Skeletal muscle satellite cell (primary cell): ENCODE measurements around the gene MICU1.
"Not testable (repeated sequence)": the region's sequence is repeated elsewhere in the genome, so short reads cannot be mapped to it uniquely, and the experiment has no call there.

ENCODE experiments used
- H3K27me3 ChIP-seq: 2 replicates; pipeline ENCODE4 v1.7.0; 2013; ENCODE audit warnings: low read length; ENCODE audit not compliant: control insufficient read depth, insufficient read depth
- H3K36me3 ChIP-seq: 2 replicates; pipeline ENCODE4 v1.7.0; 2013; ENCODE audit warnings: mild to moderate bottlenecking, control low read depth, low read length; ENCODE audit not compliant: insufficient read depth
- H3K4me1 ChIP-seq: 2 replicates; pipeline ENCODE4 v1.7.0; 2013; ENCODE audit warnings: low read length; ENCODE audit not compliant: control insufficient read depth, insufficient read depth
- H3K4me2 ChIP-seq: 2 replicates; pipeline ENCODE4 v1.7.0; 2013; ENCODE audit warnings: mild to moderate bottlenecking, low read length
- H3K4me3 ChIP-seq: 2 replicates; pipeline ENCODE4 v1.7.0; 2013; ENCODE audit warnings: low read length
- H3K9ac ChIP-seq: 2 replicates; pipeline ENCODE4 v1.7.0; 2013; ENCODE audit warnings: mild to moderate bottlenecking, low read depth, low read length, moderate library complexity
- H3K9me3 ChIP-seq: replicated peaks from 2 replicates; pipeline ENCODE4 v1.7.0; 2013; ENCODE audit warnings: mild to moderate bottlenecking, control low read depth, low read length

Gene MICU1

GRCh38 chr10:72466018-72466417 is 159.9 kb downstream of the MICU1 start:
- no peak overlapping the region for H3K4me3 ChIP-seq
- no peaks in the 10 kb centered on the region for H3K27me3 ChIP-seq
- H3K4me2 ChIP-seq = no peak overlapping the region
- H3K9ac ChIP-seq = no peak overlapping the region
- no peaks in the 10 kb centered on the region for H3K4me1 ChIP-seq
- H3K36me3 ChIP-seq = no peaks in the 10 kb centered on the region
- H3K9me3 ChIP-seq = no peaks in the 10 kb centered on the region

- Histone ChIP-seq H3K36me3 (peaks cover under 1% of the 10 kb centered on the region), H3K4me1 (no peaks in the 10 kb centered on the region)
Measured at GRCh38 chr10:72464438-72464837, 161.4 kb downstream of the MICU1 start.

GRCh38 chr10:72462261-72462660 is 163.6 kb downstream of the MICU1 start:
- Histone ChIP-seq H3K4me3 (no peak overlapping the region), H3K4me2 (no peak overlapping the region), H3K4me1 (no peaks in the 10 kb centered on the region), H3K9ac (no peak overlapping the region), H3K36me3 (peaks cover 3% of the 10 kb centered on the region), H3K27me3 (no peaks in the 10 kb centered on the region), H3K9me3 (no peaks in the 10 kb centered on the region)

More at GRCh38 chr10:72464438-72464837, 161.4 kb downstream of the MICU1 start:
- Histone ChIP-seq H3K27me3 (no peaks in the 10 kb centered on the region), H3K4me3 (no peak overlapping the region), H3K9me3 (no peaks in the 10 kb centered on the region), H3K4me2 (no peak overlapping the region), H3K9ac (no peak overlapping the region)

GRCh38 chr10:72461085-72461484 is 164.8 kb downstream of the MICU1 start:
- Histone ChIP-seq H3K36me3 (peaks cover 3% of the 10 kb centered on the region), H3K9ac (no peak overlapping the region), H3K27me3 (no peaks in the 10 kb centered on the region), H3K4me3 (no peak overlapping the region), H3K4me2 (no peak overlapping the region), H3K4me1 (no peaks in the 10 kb centered on the region), H3K9me3 (no peaks in the 10 kb centered on the region)

GRCh38 chr10:72460284-72460876 is 165.5 kb downstream of the MICU1 start:
- Histone ChIP-seq H3K9ac (no peak overlapping the region), H3K4me1 (no peaks in the 10 kb centered on the region), H3K4me3 (no peak overlapping the region), H3K27me3 (no peaks in the 10 kb centered on the region), H3K36me3 (peaks cover 3% of the 10 kb centered on the region), H3K9me3 (no peaks in the 10 kb centered on the region), H3K4me2 (no peak overlapping the region)

- no peak overlapping the region for H3K4me3 ChIP-seq
- peaks cover 3% of the 10 kb centered on the region for H3K36me3 ChIP-seq
- no peak overlapping the region for H3K9ac ChIP-seq
- H3K9me3 ChIP-seq = no peaks in the 10 kb centered on the region
- H3K27me3 ChIP-seq = no peaks in the 10 kb centered on the region
- no peaks in the 10 kb centered on the region for H3K4me1 ChIP-seq
- H3K4me2 ChIP-seq = no peak overlapping the region
Measured at GRCh38 chr10:72459301-72459700, 166.6 kb downstream of the MICU1 start.

- no peak overlapping the region for H3K9ac ChIP-seq
- H3K4me2 ChIP-seq = no peak overlapping the region
- no peak overlapping the region for H3K4me3 ChIP-seq
- peaks cover 3% of the 10 kb centered on the region for H3K36me3 ChIP-seq
- H3K4me1 ChIP-seq = no peaks in the 10 kb centered on the region
- no peaks in the 10 kb centered on the region for H3K9me3 ChIP-seq
- H3K27me3 ChIP-seq = no peaks in the 10 kb centered on the region
Measured at GRCh38 chr10:72455889-72456595, 169.8 kb downstream of the MICU1 start.

GRCh38 chr10:72449941-72450441 is 175.9 kb downstream of the MICU1 start:
- no peak overlapping the region for H3K4me2 ChIP-seq
- no peak overlapping the region for H3K9ac ChIP-seq
- no peaks in the 10 kb centered on the region for H3K27me3 ChIP-seq
- H3K4me3 ChIP-seq = no peak overlapping the region
- no peaks in the 10 kb centered on the region for H3K9me3 ChIP-seq
- no peaks in the 10 kb centered on the region for H3K36me3 ChIP-seq
- no peaks in the 10 kb centered on the region for H3K4me1 ChIP-seq

GRCh38 chr10:72445851-72446250 is 180.0 kb downstream of the MICU1 start:
- Histone ChIP-seq H3K4me3 (no peak overlapping the region), H3K4me2 (no peak overlapping the region)

GRCh38 chr10:72442969-72443368 is 182.9 kb downstream of the MICU1 start:
- H3K4me3 ChIP-seq, H3K9ac ChIP-seq, H3K4me2 ChIP-seq, H3K36me3 ChIP-seq, H3K27me3 ChIP-seq, H3K4me1 ChIP-seq, H3K9me3 ChIP-seq: not testable (repeated sequence)

More at GRCh38 chr10:72445851-72446250, 180.0 kb downstream of the MICU1 start:
- Histone ChIP-seq H3K27me3 (no peaks in the 10 kb centered on the region), H3K4me1 (no peaks in the 10 kb centered on the region), H3K9ac (no peak overlapping the region), H3K9me3 (no peaks in the 10 kb centered on the region), H3K36me3 (no peaks in the 10 kb centered on the region)

GRCh38 chr10:72435570-72435969 is 190.3 kb downstream of the MICU1 start:
- no peak overlapping the region for H3K9ac ChIP-seq
- H3K9me3 ChIP-seq = no peaks in the 10 kb centered on the region
- H3K4me2 ChIP-seq = no peak overlapping the region
- H3K27me3 ChIP-seq = no peaks in the 10 kb centered on the region
- H3K4me3 ChIP-seq = no peak overlapping the region
- no peaks in the 10 kb centered on the region for H3K36me3 ChIP-seq
- no peaks in the 10 kb centered on the region for H3K4me1 ChIP-seq

GRCh38 chr10:72430936-72431335 is 194.9 kb downstream of the MICU1 start:
- not testable (repeated sequence) for H3K4me1 ChIP-seq, H3K9ac ChIP-seq, H3K4me3 ChIP-seq, H3K9me3 ChIP-seq, H3K4me2 ChIP-seq, H3K36me3 ChIP-seq, H3K27me3 ChIP-seq
